Measurements from ENCODE around the gene ARRB1. TPM values are rescaled to one million over a fixed set of nuclear protein-coding genes. Genes with fewer than 3 reads are reported as not detected.

ARRB1 gene
- total and polyA plus RNA-seq, 10 of the 15 experiments (the other 5 are each of a cell fraction or from before 2014, with no cell fraction given) = 0.39 to 12.9 (median 1.7) TPM

- Histone ChIP-seq H3K9ac (ENCODE audit: control insufficient read depth, insufficient read depth, low read length) (no peak overlapping the region), H3K4me2 (ENCODE audit: control insufficient read depth, insufficient read depth) (no peak overlapping the region)
- intact Hi-C loops (cut with micrococcal nuclease; ENCODE audit: unreplicated experiment) = no loop called here
Observed at GRCh38 chr11:75330291-75330690, 21.2 kb downstream of the ARRB1 start.

More at GRCh38 chr11:75330291-75330690, 21.2 kb downstream of the ARRB1 start:
- no TSS peak for BruUV-seq (replicated peaks)
- no peaks in the 10 kb centered on the region for H4K20me1 ChIP-seq (ENCODE audit: control insufficient read depth, insufficient read depth)
- H3K27me3 ChIP-seq (replicated peaks in 1 of 2; ENCODE audit: control insufficient read depth in 2 of 2, insufficient read depth in 2 of 2, low read length in 1 of 2) = no peaks in the 10 kb centered on the region
- H3K4me1 ChIP-seq (ENCODE audit: control insufficient read depth, insufficient read depth, low read length) = peaks cover 14% of the 10 kb centered on the region
- in situ Hi-C loops (cut with MboI) = no loop called here
- no peaks in the 10 kb centered on the region; the same call in none of the 2 replicates for H3K79me2 ChIP-seq (ENCODE audit: control insufficient read depth, insufficient read depth, low read length)
- FAIRE-seq (no peak), DNase-seq (ENCODE audit: low read depth, low spot score) (no peak), ATAC-seq (no peak)
- ChIA-PET CTCF (interaction anchor here (0.7 to 11.3 kb wide), 10 partner anchors 10 to 201 kb away, joined by 3 to 126 read pairs (median 6); no protein-coding TSS in a partner anchor), POLR2A (interaction anchor here (0.7 to 1.6 kb wide), 2 partner anchors 10 to 1542 kb away, joined by 3 to 7 read pairs; no protein-coding TSS in a partner anchor), RAD21 (ENCODE audit: unreplicated experiment) (interaction anchor here (0.9 to 2.4 kb wide), 5 partner anchors 10 to 57 kb away, joined by 3 to 9 read pairs (median 6); no protein-coding TSS in a partner anchor), SMC1A (ENCODE audit: uncharacterized antibody, unreplicated experiment) (interaction anchor here (1.2 to 3.8 kb wide), 8 partner anchors 10 to 55 kb away, joined by 3 to 34 read pairs (median 4); no protein-coding TSS in a partner anchor)
- H2AFZ ChIP-seq (ENCODE audit: control insufficient read depth, low read depth, low read length) = no peak overlapping the region
- no peak overlapping the region for H3K27ac ChIP-seq (ENCODE audit: control insufficient read depth, insufficient read depth)
- no peak overlapping the region for H3K4me3 ChIP-seq
- H3K9me3 ChIP-seq (replicated peaks; ENCODE audit: control insufficient read depth, insufficient read depth, low read length) = no peaks in the 10 kb centered on the region
- TF ChIP-seq CREB1 (IDR thresholded peaks at IDR 0.05; ENCODE audit: low read depth) = no peak
- TF ChIP-seq KLF5 (IDR thresholded peaks at IDR 0.05; ENCODE audit: partially characterized antibody) = no peak
- no peak for TF ChIP-seq SIX5 (IDR thresholded peaks at IDR 0.05; ENCODE audit: low read depth, low read length, severe bottlenecking)
- no peak for TF ChIP-seq RBBP5 (conservative IDR thresholded peaks at IDR 0.05)
- TF ChIP-seq SREBF2 (IDR thresholded peaks at IDR 0.05; ENCODE audit: low read length) = no peak
- TF ChIP-seq SREBF1 (IDR thresholded peaks at IDR 0.05; ENCODE audit: low read length) = no peak
- no peak for TF ChIP-seq NBN (IDR thresholded peaks at IDR 0.05)
- TF ChIP-seq CTCF (IDR thresholded peaks at IDR 0.05 in 2 of 3, conservative IDR thresholded peaks at IDR 0.05 in 1 of 3; ENCODE audit: control insufficient read depth in 2 of 3, extremely low read depth in 1 of 3, insufficient read depth in 1 of 3, low read depth in 3 of 3, low read length in 3 of 3) = no peak
- TF ChIP-seq TCF3 (IDR thresholded peaks at IDR 0.05; ENCODE audit: borderline replicate concordance, insufficient read depth, low read depth, low read length) = no peak
- no peaks in the 10 kb centered on the region for H3K36me3 ChIP-seq (ENCODE audit: control insufficient read depth in 2 of 2, insufficient read depth in 2 of 2, low read length in 1 of 2)
- WGBS (ENCODE audit: insufficient coverage, insufficient replicate concordance, low lambda C conversion rate, missing lambda C conversion rate) = 100% methylated on average over 1 of the region's 1 CpG

Measured in GM12878 (cell line).